GM19240 (cell line): ENCODE measurements around the gene CACNA1F.

Experiments
- DNase-seq: peaks from one replicate; pipeline ENCODE4 v3.0.0; 2011; ENCODE audit warnings: low spot score; ENCODE audit not compliant: insufficient read length

The CACNA1F gene

DNA sequence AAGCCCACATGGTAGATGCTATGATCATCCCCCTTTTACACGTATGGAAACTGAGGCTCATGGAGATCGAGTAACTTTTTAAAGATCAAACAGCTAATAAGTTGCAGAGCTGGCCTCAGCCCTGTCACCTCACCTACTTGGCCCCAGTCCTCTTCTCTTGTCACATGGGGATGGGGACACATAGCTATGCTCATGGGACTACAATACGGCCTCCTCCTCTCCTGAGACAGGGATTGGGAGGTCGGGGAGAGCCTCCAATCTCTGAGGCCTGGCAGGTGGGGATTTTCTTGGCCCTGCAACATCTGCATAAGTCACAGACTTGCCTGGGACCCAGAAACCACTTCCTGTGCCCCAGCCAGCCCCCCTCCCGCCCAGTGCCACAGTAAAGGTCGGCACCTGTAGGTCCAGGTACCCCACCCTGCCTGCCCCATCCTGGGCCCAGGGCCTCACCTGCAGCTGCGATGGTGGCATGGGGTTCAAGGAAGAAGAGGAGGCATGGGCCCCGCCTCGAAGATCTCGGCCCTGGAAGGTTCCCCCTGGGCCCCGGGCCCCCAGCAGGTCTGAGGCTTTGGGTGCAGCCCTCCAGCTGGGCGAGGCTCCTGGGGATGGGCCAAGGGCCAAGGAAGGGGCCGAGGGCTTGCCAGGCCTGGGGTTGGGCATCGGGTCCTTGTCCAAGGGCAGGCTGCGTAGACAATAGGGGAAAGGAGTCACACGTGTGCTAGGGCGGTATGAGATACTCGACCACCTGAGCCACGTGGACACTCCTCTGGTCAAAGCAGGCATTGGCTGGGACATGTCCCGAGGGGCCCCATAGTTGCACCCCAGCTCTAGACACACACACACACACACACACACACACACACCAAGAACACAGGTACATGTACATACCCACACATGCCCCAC lies 25.0 kb upstream of the CACNA1F start:
- no peak for DNase-seq

DNA sequence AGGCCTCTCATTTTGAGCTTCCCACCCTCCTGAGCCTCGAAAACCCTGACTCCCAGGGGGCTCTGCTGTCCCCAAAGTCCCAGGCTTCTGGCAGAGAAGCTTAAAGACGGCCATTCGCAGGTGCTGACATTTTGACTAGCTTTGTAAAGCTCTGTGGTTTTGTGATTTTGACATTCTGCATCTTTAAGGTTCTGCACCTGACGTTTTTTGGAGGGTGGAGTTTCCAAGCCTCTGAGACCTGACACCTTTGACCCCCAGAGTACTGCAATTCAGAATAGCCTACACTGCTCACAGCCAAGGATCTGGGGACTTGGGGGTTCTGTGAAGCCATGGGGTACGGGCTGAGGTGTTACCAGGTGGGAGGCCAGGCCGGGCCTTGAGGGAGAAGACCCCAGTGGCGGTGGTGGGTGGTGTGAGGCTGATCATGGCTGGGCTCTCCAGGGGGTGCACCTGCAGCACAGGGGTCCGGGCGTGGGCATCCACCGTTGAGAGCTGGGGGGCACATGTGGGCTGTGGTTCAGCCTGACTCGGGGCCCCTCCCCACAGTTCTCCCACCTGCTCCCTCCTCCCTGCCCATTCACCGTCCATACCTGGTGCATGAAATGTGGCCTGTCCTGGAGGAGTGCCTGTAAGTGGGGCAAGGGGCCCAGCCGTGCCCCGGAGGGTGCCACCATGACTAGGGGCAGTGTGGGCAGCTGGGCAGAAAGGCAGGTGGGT lies 24.1 kb upstream of the CACNA1F start:
- DNase-seq = no peak

- no peak for DNase-seq
Observed at GRCh38 chrX:49256268-49256995, 23.3 kb upstream of the CACNA1F start.

GRCh38 chrX:49254639-49255038 lies 21.5 kb upstream of the CACNA1F start:
- DNase-seq = no peak

DNA sequence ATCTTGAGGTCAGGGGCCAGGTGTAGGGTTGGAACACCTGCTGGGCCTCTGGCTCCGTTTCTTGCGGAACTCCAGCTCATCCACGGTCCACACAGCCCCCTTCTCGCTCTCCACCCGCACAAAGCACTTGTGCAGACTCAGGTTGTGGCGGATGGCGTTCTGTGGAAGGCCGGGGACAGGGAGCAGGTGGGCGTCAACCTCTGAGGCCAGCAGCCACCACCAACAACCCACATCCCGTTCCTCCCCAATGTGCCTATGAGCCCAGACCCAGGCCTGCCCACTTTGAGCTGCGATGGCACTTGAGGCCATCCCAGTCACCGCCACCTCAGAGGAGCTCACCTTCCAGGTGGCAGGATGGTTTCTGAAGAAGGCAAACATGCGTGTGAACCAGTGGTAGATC lies 18.2 kb upstream of the CACNA1F start:
- no peak for DNase-seq

DNA sequence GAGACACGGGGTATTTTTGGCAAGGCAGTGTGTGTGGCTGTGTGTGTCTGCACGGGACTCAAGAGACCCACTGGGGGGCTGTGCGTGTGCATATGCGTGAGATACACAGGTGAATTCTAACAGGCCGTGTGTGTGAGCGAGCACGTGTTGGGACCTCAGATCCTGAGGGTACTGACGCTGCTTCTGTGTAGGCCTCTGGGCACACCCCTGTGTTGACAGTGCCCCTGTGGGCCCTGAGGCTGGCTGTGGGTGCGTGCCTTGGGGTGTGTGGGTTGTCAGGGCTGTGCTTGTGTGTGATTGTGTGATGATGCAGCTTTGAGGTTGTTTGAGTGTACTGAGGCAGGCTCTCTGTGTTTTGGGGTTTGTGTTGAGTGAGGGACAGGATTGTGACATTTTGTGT lies 17.4 kb upstream of the CACNA1F start:
- no peak for DNase-seq

DNA sequence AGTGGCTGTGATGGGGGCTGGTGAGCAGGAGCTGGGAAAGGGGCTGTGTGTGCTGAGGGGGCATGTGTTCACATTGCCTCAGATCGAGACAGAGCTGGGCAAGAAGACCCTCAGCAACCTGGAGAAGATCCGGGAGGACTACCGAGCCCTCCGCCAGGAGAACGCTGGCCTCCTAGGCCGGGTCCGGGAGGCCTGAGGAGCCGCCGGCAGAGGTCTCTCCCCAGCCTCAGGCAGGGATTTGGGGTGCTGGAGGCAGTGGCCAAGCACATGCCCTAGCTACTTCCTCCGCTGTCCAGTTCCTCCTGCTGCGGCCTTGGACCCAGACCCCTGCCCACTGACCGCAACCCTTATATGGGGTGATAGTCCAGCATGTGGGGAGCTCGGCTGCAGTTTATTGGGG lies 16.9 kb upstream of the CACNA1F start:
- DNase-seq = no peak

DNA sequence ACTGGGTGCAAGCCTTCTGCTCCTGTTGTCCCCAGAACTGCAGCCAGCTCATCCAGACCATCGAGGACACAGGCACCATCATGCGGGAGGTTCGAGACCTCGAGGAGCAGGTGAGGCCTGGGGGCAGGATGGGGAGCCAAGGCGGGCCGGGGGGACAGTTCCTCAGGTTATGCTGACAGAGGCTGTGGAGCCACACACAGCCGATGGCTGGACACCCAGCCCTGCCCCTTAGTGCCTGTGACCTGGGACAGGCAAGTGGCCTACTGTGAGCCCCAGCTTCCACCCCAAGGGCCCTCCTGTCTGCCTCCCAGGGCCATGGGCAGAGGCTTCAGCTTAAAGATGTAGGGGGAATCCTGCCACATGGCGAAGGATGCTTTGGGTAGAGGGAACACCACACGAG lies 16.5 kb upstream of the CACNA1F start:
- no peak for DNase-seq

DNA sequence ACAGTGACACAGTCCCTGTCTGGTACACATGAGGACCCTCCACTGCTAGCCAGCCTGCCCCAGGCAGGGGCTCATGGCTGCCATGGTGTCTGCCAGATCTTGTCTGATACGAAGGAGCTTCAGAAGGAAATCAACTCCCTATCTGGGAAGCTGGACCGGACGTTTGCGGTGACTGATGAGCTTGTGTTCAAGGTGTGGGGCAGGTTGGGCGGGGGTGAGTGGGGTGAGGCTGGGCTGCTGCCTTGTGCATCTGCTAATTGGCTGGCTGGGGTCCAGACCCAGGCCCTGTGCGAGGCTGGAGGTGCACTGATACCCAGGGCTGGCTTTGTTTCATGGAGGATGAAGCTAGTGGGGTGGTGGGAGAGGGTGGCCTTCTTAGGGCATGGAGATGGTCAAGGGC lies 15.9 kb upstream of the CACNA1F start:
- DNase-seq = no peak

- DNase-seq = no peak
Observed at GRCh38 chrX:49247916-49248811, 15.0 kb upstream of the CACNA1F start.

DNA sequence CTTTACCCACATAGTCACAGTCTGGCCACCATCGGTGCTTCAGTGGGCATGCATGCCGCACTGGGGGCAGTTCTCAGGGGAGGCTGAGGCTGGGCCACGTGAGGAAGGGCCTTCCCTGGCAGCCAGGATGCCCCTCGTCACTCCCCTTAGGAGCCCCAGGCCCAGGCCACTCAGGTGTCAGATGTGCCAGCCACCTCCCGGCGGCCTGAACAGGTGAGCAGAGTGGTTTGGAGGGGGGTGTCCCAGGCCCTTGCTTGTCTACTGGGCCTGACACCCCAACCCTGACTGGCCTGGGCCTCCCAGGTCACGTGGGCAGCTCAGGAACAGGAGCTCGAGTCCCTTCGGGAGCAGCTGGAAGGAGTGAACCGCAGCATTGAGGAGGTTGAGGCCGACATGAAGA lies 14.2 kb upstream of the CACNA1F start:
- DNase-seq = no peak

DNA sequence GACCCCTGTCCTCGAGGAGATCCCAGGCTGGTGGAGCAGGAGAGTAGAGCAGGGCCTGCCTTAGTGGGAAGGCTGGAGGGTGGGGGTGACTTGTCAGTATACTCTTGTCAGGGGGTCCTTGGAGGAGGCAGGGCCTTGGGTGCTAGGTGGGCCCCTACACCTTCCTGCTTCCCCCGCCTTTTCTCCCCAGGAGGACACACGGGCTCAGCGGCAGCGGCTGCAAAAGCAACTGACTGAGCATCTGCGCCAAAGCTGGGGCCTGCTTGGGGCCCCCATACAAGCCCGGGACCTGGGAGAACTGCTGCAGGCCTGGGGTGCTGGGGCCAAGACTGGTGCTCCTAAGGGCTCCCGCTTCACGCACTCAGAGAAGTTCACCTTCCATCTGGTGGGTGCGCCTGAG lies 13.4 kb upstream of the CACNA1F start:
- no peak for DNase-seq

GRCh38 chrX:49244207-49244606 lies 11.1 kb upstream of the CACNA1F start:
- no peak for DNase-seq

GRCh38 chrX:49243166-49243565 lies 10.0 kb upstream of the CACNA1F start:
- DNase-seq = no peak

- DNase-seq = no peak
Observed at GRCh38 chrX:49242545-49243066, 9.5 kb upstream of the CACNA1F start.

GRCh38 chrX:49238735-49239134 lies 5.6 kb upstream of the CACNA1F start:
- no peak for DNase-seq

DNA sequence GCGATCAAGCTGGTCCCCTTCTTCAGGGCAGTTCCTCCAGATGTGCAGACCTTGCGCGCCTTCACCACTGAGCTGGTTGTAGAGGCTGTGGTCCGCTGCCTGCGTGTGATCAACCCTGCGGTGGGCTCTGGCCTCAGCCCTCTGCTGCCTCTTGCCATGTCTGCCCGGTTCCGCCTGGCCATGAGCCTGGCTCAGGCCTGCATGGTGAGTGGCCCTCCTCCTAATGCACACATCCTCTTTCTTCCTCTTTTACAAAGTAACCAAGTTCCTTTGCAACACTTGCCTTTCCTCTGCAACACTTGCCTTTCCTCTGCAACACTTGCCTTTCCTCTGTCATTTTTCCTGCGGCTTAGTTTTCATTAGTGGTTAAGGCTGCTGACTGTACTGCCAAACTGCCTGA lies 3.9 kb upstream of the CACNA1F start:
- no peak for DNase-seq

- DNase-seq = no peak
Observed at GRCh38 chrX:49233887-49234555, 881 bp upstream of the CACNA1F start.

GRCh38 chrX:49232525-49232924 lies 615 bp downstream of the CACNA1F start:
- DNase-seq = no peak

- DNase-seq = no peak
Observed at GRCh38 chrX:49231333-49232000, 1.7 kb downstream of the CACNA1F start.
